IMR-90 (cell line): ENCODE data around the gene LETM1. TPM values are rescaled to one million over a fixed set of nuclear protein-coding genes. Genes with fewer than 3 reads are reported as not detected.

Experiments used
- ATAC-seq: fragments of 200-7000 bp; cut with Tn5 transposase; 2 replicates; pipeline ENCODE4 v1.9.1; 2020; ENCODE audit warnings: low read depth, mild to moderate bottlenecking, moderate library complexity
- BruUV-seq: library from RNA; stranded (reverse); fragments of 400-500 nt; replicated peaks from 2 replicates; lab custom pipeline; 2021; lab: Mats Ljungman, UMichigan
- CTCF ChIA-PET: fragments of 300-600 bp; formaldehyde crosslinking; extraction: SDS; loops from one replicate; lab custom pipeline; 2021; ENCODE audit warnings: antibody characterized with exemption; lab: Yijun Ruan, JAX
- POLR2A ChIA-PET: fragments of 300-600 bp; sonication (Branson Sonifier 250); formaldehyde crosslinking; loops from one replicate; lab custom pipeline; 2022; ENCODE audit warnings: antibody characterized with exemption; ENCODE audit not compliant: unreplicated experiment; lab: Charles Lee
- DNase-seq: peaks from one replicate; pipeline ENCODE4 v3.0.0; 2013
- H2AFZ ChIP-seq: replicated peaks from 2 replicates; pipeline ENCODE3; 2013; ENCODE audit warnings: low read length, mild to moderate bottlenecking; ENCODE audit not compliant: poor library complexity
- H2AK5ac ChIP-seq: 2 replicates; pipeline ENCODE4 v1.6.1; 2013; ENCODE audit warnings: low read depth, low read length, inconsistent platforms
- H2AK9ac ChIP-seq: replicated peaks from 2 replicates; pipeline ENCODE3; 2013; ENCODE audit warnings: mild to moderate bottlenecking, low read depth, low read length, moderate library complexity; ENCODE audit not compliant: poor library complexity
- H2BK120ac ChIP-seq: 2 replicates; pipeline ENCODE4 v1.6.1; 2013; ENCODE audit warnings: low read depth, low read length, inconsistent platforms
- H2BK15ac ChIP-seq: 3 replicates; pipeline ENCODE4 v1.6.1; 2013; ENCODE audit warnings: low read depth, low read length, inconsistent platforms
- H2BK20ac ChIP-seq: 2 replicates; pipeline ENCODE4 v1.6.1; 2013; ENCODE audit warnings: low read depth, mild to moderate bottlenecking, inconsistent platforms, low read length, moderate library complexity
- H2BK5ac ChIP-seq: 2 replicates; pipeline ENCODE4 v1.6.1; 2013; ENCODE audit warnings: mild to moderate bottlenecking, low read depth, low read length, inconsistent platforms; ENCODE audit not compliant: poor library complexity, severe bottlenecking
- H3K14ac ChIP-seq: replicated peaks from 2 replicates; pipeline ENCODE4 v1.6.1; 2013; ENCODE audit warnings: low read depth, low read length, inconsistent platforms
- H3K18ac ChIP-seq: 2 replicates; pipeline ENCODE4 v1.6.1; 2013; ENCODE audit warnings: low read depth, low read length, control low read depth
- H3K23ac ChIP-seq: 2 replicates; pipeline ENCODE4 v1.6.1; 2013; ENCODE audit warnings: low read depth, low read length, inconsistent platforms
- H3K27ac ChIP-seq: 2 replicates; pipeline ENCODE4 v1.5.1; 2013; ENCODE audit warnings: mild to moderate bottlenecking, control low read depth, low read length; ENCODE audit not compliant: insufficient read depth
- H3K27me3 ChIP-seq: 2 replicates; pipeline ENCODE4 v1.6.1; 2013; ENCODE audit warnings: low read length; ENCODE audit not compliant: control insufficient read depth, insufficient read depth
- H3K36me3 ChIP-seq: 2 replicates; pipeline ENCODE4 v1.6.1; 2013; ENCODE audit warnings: low read length, mixed read lengths; ENCODE audit not compliant: control insufficient read depth, insufficient read depth
- H3K4ac ChIP-seq: 2 replicates; pipeline ENCODE4 v1.6.1; 2013; ENCODE audit warnings: low read depth, low read length, inconsistent platforms
- H3K4me1 ChIP-seq: 2 replicates; pipeline ENCODE4 v1.6.1; 2013; ENCODE audit warnings: low read length, mixed read lengths; ENCODE audit not compliant: control insufficient read depth, insufficient read depth
- H3K4me2 ChIP-seq: 2 replicates; pipeline ENCODE4 v1.6.1; 2013; ENCODE audit warnings: low read depth, mild to moderate bottlenecking, control low read depth, low read length, moderate library complexity
- H3K4me3 ChIP-seq: 2 replicates; pipeline ENCODE4 v1.5.1; 2013; ENCODE audit warnings: low read depth, mild to moderate bottlenecking, control low read depth, low read length, moderate library complexity; ENCODE audit not compliant: insufficient read depth
- H3K56ac ChIP-seq: 2 replicates; pipeline ENCODE4 v1.6.1; 2013; ENCODE audit warnings: low read length, inconsistent platforms; ENCODE audit not compliant: insufficient read depth; ENCODE audit errors: extremely low read depth
- H3K79me1 ChIP-seq, 2 experiments: 2 replicates each; pipeline ENCODE4 v1.6.1; 2013; ENCODE audit warnings: low read length in 2 of 2, inconsistent platforms in 1 of 2, low read depth in 1 of 2
- H3K9ac ChIP-seq: 2 replicates; pipeline ENCODE4 v1.6.1; 2013; ENCODE audit warnings: low read depth, low read length, control low read depth
- H3K9me1 ChIP-seq: 2 replicates; pipeline ENCODE4 v1.6.1; 2013; ENCODE audit warnings: low read length, inconsistent platforms; ENCODE audit not compliant: insufficient read depth
- H3K9me3 ChIP-seq: 2 replicates; pipeline ENCODE4 v1.6.1; 2013; ENCODE audit warnings: low read length; ENCODE audit not compliant: control insufficient read depth, insufficient read depth
- H4K20me1 ChIP-seq: 2 replicates; pipeline ENCODE4 v1.6.1; 2013; ENCODE audit warnings: low read length, inconsistent platforms; ENCODE audit not compliant: insufficient read depth
- H4K5ac ChIP-seq: 2 replicates; pipeline ENCODE4 v1.6.1; 2013; ENCODE audit warnings: mild to moderate bottlenecking, low read depth, low read length, control low read depth
- H4K8ac ChIP-seq, 2 experiments: 2 replicates each; pipeline ENCODE4 v1.6.1; 2013; ENCODE audit warnings: low read depth in 2 of 2, low read length in 2 of 2, control low read depth in 1 of 2, inconsistent platforms in 1 of 2
- H4K91ac ChIP-seq: 2 replicates; pipeline ENCODE4 v1.6.1; 2013; ENCODE audit warnings: low read depth, low read length, inconsistent platforms; ENCODE audit not compliant: insufficient read depth
- BHLHE40 ChIP-seq: fragments of 150-350 bp; IDR thresholded peaks from 2 replicates; pipeline ENCODE4 v1.6.1; 2016; ENCODE audit warnings: mild to moderate bottlenecking, low read depth, low read length
- CHD1 ChIP-seq: IDR thresholded peaks from 2 replicates; pipeline ENCODE4 v1.6.1; 2012; ENCODE audit warnings: low read depth, low read length, improper control_type of control experiment
- MAFK ChIP-seq: IDR thresholded peaks from 2 replicates; pipeline ENCODE4 v1.6.1; 2012; ENCODE audit warnings: low read depth, low read length, improper control_type of control experiment
- POLR2A ChIP-seq: IDR thresholded peaks from 2 replicates; pipeline ENCODE4 v1.6.1; 2012; ENCODE audit warnings: mild to moderate bottlenecking, low read depth, low read length
- RAD21 ChIP-seq: IDR thresholded peaks from 2 replicates; pipeline ENCODE4 v1.6.1; 2012; ENCODE audit warnings: low read length, improper control_type of control experiment
- RCOR1 ChIP-seq: IDR thresholded peaks from 2 replicates; pipeline ENCODE4 v1.6.1; 2012; ENCODE audit warnings: mild to moderate bottlenecking, low read length, improper control_type of control experiment; ENCODE audit not compliant: insufficient replicate concordance
- RFX5 ChIP-seq: IDR thresholded peaks from 2 replicates; pipeline ENCODE4 v1.8.0; 2012; ENCODE audit warnings: low read depth, mild to moderate bottlenecking, low read length, moderate library complexity
- SMC3 ChIP-seq: fragments of 150-350 bp; IDR thresholded peaks from 2 replicates; pipeline ENCODE4 v1.6.1; 2016; ENCODE audit warnings: low read depth, mild to moderate bottlenecking, antibody characterized with exemption, low read length, moderate library complexity
- WGBS, 2 experiments: methylation state at CpG; one replicate each; pipeline versions ENCODE4 v1.1.5 to v1.1.7; 2013; ENCODE audit warnings: missing lambda C conversion rate in 2 of 2; ENCODE audit not compliant: insufficient read length in 1 of 2; ENCODE audit errors: extremely low coverage in 2 of 2; 5-methylcytosine and 5-hydroxymethylcytosine counted together
- dilution Hi-C: fragments of 300-500 bp; cut with HindIII; formaldehyde crosslinking; loops from one replicate; pipeline ENCODE4 v1.14.3; 2018; ENCODE audit warnings: low sequenced_read_pairs; ENCODE audit not compliant: unreplicated experiment
- in situ Hi-C: fragments of 300-500 bp; cut with MboI; formaldehyde crosslinking; loops from 3 replicates; pipeline ENCODE4 v1.14.3; 2019; ENCODE audit warnings: low sequenced_read_pairs, inconsistent platforms, mixed read lengths
- intact Hi-C: fragments of 100-400 bp; cut with micrococcal nuclease; formaldehyde crosslinking; loops from 2 replicates; pipeline ENCODE4 v1.10.0; 2022
- polyA plus RNA-seq, 3 experiments: library from polyadenylated mRNA; depleted of rRNA; stranded (reverse); fragments of >200 nt; gene quantifications; 2 replicates each; pipeline ENCODE4 v1.2.3, GENCODE V29; 2012; ENCODE audit warnings: low replicate concordance in 1 of 3
- total RNA-seq: library from RNA; depleted of rRNA; stranded (reverse); fragments of >200 nt; gene quantifications from 2 replicates; pipeline ENCODE4 v1.2.3, GENCODE V29; 2012
- TF ChIP-seq, protein P1 (sequence below): conservative IDR thresholded peaks from 2 replicates; pipeline ENCODE4 v1.5.1; 2012; ENCODE audit warnings: mild to moderate bottlenecking, low read depth, low read length, improper control_type of control experiment

Gene LETM1
- total and polyA plus RNA-seq, 2 of the 4 experiments (the other 2 are of a cell fraction): 25.0 to 49.3 TPM

DNA sequence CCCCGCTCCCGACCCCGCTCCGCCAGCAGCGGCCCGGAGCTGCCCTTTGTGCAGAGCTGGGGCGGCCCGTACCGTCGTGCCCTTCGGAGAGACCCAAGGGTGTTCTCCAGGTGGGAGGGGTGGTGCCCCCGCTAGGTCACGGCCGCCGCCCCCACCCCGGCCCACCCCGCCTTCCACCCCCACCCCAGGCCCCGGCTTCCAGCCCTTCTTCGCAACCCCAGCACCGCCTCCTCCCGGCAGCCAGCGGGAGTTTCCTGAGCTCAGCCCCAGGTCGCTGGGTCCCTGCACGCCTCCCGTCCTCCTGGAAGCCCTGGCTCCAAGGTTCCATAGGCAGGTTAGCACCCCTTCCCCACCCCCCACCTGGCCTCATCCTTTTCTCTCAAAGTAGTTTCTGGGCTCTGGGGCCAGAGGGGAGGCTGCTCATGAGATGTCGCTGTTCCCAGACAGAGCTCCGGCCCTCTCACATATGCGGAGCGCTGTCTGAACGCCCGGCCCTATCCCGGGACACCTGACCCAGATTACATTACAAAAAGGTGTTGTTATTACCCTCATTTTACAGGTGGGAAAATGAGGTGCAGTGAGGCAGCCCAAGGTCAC lies 88.1 kb downstream of the LETM1 start:
- H3K4me2 ChIP-seq: peak overlapping the region; percentile 56; the same call in 1 of the 2 replicates
- H3K9me3 ChIP-seq: no peaks in the 10 kb centered on the region
- no peak overlapping the region for H3K23ac ChIP-seq
- no peak overlapping the region for H2BK15ac ChIP-seq
- dilution Hi-C loops: no loop called here
- no peaks in the 10 kb centered on the region; the same call in 1 of the 2 replicates for H4K20me1 ChIP-seq
- H4K5ac ChIP-seq: no peak overlapping the region
- DNase-seq: peak; percentile 8
- H3K9ac ChIP-seq: no peak overlapping the region
- no peak overlapping the region for H2BK120ac ChIP-seq
- in situ Hi-C loops: no loop called here
- H2AK5ac ChIP-seq: no peak overlapping the region
- intact Hi-C loops: no loop called here
- H2AFZ ChIP-seq: peak overlapping the region; percentile 82
- no peak overlapping the region for H2BK5ac ChIP-seq
- H3K79me1 ChIP-seq: no peaks in the 10 kb centered on the region
- peak; percentile 66 for ATAC-seq
- BruUV-seq: no TSS peak
- H3K4me1 ChIP-seq: peaks cover 4% of the 10 kb centered on the region; the same call in 1 of the 2 replicates
- no peaks in the 10 kb centered on the region for H3K36me3 ChIP-seq
- ChIA-PET CTCF (interaction anchor here (0.6 to 0.7 kb wide), 2 partner anchors 10 to 87 kb away, joined by 3 read pairs; no protein-coding TSS in a partner anchor), POLR2A (interaction anchor here (0.6 kb wide), 1 partner anchor 24 kb away, joined by 13 read pairs; no protein-coding TSS in a partner anchor)
- no peak overlapping the region for H3K18ac ChIP-seq
- no peak for TF ChIP-seq RFX5
- TF ChIP-seq CHD1: no peak
- no peak for TF ChIP-seq SMC3
- TF ChIP-seq POLR2A: no peak
- TF ChIP-seq RCOR1: no peak
- no peak for TF ChIP-seq RAD21
- TF ChIP-seq, protein P1, sequence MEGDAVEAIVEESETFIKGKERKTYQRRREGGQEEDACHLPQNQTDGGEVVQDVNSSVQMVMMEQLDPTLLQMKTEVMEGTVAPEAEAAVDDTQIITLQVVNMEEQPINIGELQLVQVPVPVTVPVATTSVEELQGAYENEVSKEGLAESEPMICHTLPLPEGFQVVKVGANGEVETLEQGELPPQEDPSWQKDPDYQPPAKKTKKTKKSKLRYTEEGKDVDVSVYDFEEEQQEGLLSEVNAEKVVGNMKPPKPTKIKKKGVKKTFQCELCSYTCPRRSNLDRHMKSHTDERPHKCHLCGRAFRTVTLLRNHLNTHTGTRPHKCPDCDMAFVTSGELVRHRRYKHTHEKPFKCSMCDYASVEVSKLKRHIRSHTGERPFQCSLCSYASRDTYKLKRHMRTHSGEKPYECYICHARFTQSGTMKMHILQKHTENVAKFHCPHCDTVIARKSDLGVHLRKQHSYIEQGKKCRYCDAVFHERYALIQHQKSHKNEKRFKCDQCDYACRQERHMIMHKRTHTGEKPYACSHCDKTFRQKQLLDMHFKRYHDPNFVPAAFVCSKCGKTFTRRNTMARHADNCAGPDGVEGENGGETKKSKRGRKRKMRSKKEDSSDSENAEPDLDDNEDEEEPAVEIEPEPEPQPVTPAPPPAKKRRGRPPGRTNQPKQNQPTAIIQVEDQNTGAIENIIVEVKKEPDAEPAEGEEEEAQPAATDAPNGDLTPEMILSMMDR: peak; percentile 38
- no peak for TF ChIP-seq BHLHE40
- TF ChIP-seq MAFK: no peak
- H3K14ac ChIP-seq: no peak overlapping the region
- H3K4ac ChIP-seq: no peak overlapping the region
- H3K9me1 ChIP-seq: no peaks in the 10 kb centered on the region
- H4K8ac ChIP-seq: no peak overlapping the region
- H2BK20ac ChIP-seq: no peak overlapping the region
- H3K27me3 ChIP-seq: no peaks in the 10 kb centered on the region; the same call in 1 of the 2 replicates
- no peak overlapping the region for H3K56ac ChIP-seq
- H3K4me3 ChIP-seq: peak overlapping the region; percentile 49
- no peak overlapping the region for H4K91ac ChIP-seq
- peak overlapping the region; percentile 65 for H2AK9ac ChIP-seq
- WGBS, 2 experiments: no CpG with 5 or more reads among the region's 32 CpGs
- H3K27ac ChIP-seq: no peak overlapping the region
